Retinal pigment epithelial cell (primary cell): ENCODE data around the gene TRMT13.
"Not testable (repeated sequence)": the region's sequence is repeated elsewhere in the genome, so short reads cannot be mapped to it uniquely, and the experiment has no call there.

ENCODE experiments used
- DNase-seq: peaks from one replicate; pipeline ENCODE4 v3.0.0-alpha.2; 2010; ENCODE audit warnings: low read depth
- H3K4me3 ChIP-seq: 2 replicates; pipeline ENCODE4 v1.5.1; 2011; ENCODE audit warnings: mild to moderate bottlenecking, low read length, control low read depth, moderate library complexity
- TF ChIP-seq, protein P1 (sequence below): conservative IDR thresholded peaks from 2 replicates; pipeline ENCODE4 v1.5.1; 2011; ENCODE audit warnings: low read depth, low read length, control low read depth, inconsistent platforms

Gene TRMT13

GRCh38 chr1:100178091-100178490 lies 45.1 kb downstream of the TRMT13 start, which contains the start of gene LRRC39:
Gene LRRC39 (minus strand): TSS chr1:100178256. CDS start chr1:100168516, 9,740 bp downstream.
- peak within 1 kb of the TSS; percentile 13 for H3K4me3 ChIP-seq
- peak; percentile 46 for DNase-seq
- TF ChIP-seq, protein P1, sequence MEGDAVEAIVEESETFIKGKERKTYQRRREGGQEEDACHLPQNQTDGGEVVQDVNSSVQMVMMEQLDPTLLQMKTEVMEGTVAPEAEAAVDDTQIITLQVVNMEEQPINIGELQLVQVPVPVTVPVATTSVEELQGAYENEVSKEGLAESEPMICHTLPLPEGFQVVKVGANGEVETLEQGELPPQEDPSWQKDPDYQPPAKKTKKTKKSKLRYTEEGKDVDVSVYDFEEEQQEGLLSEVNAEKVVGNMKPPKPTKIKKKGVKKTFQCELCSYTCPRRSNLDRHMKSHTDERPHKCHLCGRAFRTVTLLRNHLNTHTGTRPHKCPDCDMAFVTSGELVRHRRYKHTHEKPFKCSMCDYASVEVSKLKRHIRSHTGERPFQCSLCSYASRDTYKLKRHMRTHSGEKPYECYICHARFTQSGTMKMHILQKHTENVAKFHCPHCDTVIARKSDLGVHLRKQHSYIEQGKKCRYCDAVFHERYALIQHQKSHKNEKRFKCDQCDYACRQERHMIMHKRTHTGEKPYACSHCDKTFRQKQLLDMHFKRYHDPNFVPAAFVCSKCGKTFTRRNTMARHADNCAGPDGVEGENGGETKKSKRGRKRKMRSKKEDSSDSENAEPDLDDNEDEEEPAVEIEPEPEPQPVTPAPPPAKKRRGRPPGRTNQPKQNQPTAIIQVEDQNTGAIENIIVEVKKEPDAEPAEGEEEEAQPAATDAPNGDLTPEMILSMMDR = no peak

- H3K4me3 ChIP-seq = no peak overlapping the region
- no peak for DNase-seq
- TF ChIP-seq, protein P1 = no peak
These were observed 50.4 kb downstream of the TRMT13 start for GRCh38 chr1:100183370-100183769.

DNA sequence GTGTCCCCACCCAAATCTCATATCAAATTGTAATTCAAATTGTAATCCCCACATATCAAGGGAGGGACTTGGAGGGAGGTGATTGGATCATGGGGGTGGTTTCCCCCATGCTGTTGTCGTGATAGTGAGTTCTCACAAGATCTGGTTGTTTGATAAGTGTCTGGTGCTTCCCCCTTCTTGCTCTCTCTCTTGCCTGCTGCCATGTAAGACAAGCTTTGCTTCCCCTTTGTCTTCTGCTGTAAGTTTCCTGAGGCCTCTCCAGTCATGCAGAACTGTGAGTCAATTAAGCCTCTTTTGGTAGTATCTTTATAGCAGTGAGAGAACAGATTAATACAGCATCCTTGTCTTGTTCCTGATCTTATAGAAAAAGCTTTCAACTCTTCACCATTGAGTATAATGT lies 51.6 kb downstream of the TRMT13 start:
- H3K4me3 ChIP-seq = no peak overlapping the region
- no peak for DNase-seq
- TF ChIP-seq, protein P1 = no peak

DNA sequence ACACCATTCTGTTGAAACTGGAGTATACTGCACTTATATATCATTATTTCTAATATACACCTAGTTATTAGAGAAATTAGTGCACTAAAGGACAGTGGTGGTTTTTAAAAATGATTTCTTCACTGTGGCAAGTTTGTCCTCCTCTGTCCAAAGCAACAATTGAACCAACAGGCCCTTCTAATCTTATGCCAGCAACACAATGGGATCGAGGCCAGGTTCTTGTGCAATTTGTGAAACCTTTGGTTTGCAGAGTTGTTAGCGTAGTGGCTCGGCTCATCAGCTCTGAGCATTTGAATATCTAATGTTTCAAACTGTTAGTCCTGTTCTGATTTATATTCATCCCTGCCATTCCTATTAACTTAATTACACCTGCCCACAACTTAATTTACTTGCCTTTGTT lies 54.9 kb downstream of the TRMT13 start:
- TF ChIP-seq, protein P1 = no peak
- DNase-seq = peak; percentile 48
- no peak overlapping the region for H3K4me3 ChIP-seq

DNA sequence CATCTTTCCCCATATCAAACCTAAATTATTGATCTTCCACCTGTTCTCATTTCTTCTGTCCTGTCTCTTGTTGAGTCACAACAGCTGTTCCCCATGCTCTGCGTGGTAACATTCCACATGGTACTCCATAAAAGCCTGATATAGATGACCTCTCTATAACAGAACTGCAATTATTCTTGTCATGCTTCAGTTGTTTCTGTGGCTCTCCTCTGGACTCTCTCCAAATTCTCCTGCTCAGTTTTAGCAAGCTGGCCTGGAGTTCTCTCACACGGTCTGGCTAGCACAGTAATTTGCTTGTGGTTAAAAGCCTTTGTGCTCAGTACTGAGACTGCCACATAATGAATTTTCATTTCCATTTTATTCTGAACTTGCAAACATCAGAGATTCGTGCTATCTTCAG lies 55.7 kb downstream of the TRMT13 start:
- TF ChIP-seq, protein P1 = no peak
- H3K4me3 ChIP-seq = no peak overlapping the region
- DNase-seq = peak; percentile 85

DNA sequence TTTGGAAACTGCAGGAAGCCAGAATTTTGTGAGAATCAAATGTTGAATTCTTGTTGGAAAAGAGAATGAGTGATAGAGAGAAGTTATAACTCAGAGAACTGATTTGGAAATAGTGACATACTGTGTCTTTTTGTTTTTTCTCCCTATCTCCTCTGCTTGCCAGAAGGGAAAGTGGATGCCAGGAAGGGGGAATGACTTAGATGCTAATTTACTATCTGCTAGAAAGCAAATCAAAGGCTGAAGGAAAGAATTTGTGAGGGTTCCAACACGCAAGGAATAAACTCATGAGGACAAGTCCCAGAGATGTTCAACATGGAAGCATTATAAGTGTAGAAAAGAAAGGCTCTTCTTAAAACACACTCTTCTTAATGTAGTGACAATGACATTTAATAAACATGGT lies 65.6 kb downstream of the TRMT13 start:
- no peak overlapping the region for H3K4me3 ChIP-seq
- no peak for DNase-seq
- TF ChIP-seq, protein P1 = no peak

- H3K4me3 ChIP-seq, DNase-seq: not testable (repeated sequence)
These were observed 67.1 kb downstream of the TRMT13 start for GRCh38 chr1:100200060-100200459.
